KMS-11 (cell line): ENCODE measurements around the gene SHROOM2.

ENCODE experiments used
- H2AFZ ChIP-seq: fragments of 200-600 bp; sonication (generic); 2 replicates; pipeline ENCODE4 v1.6.1; 2016; ENCODE audit warnings: antibody characterized with exemption, mixed run types, low read depth
- H3K27ac ChIP-seq: fragments of 200-600 bp; sonication (generic); 2 replicates; pipeline ENCODE4 v1.6.1; 2016; ENCODE audit warnings: mild to moderate bottlenecking, mixed run types
- H3K27me3 ChIP-seq: fragments of 200-600 bp; sonication (generic); 2 replicates; pipeline ENCODE4 v1.6.1; 2017; ENCODE audit warnings: mild to moderate bottlenecking, low read depth, mixed run types, moderate library complexity; ENCODE audit not compliant: insufficient read depth
- H3K36me3 ChIP-seq: fragments of 200-600 bp; sonication (generic); 2 replicates; pipeline ENCODE4 v1.6.1; 2017; ENCODE audit warnings: mild to moderate bottlenecking, mixed run types; ENCODE audit not compliant: insufficient read depth
- H3K4me1 ChIP-seq: fragments of 200-600 bp; sonication (generic); 2 replicates; pipeline ENCODE4 v1.6.1; 2016; ENCODE audit warnings: mild to moderate bottlenecking, low read depth, mixed run types; ENCODE audit not compliant: poor library complexity, severe bottlenecking
- H3K4me2 ChIP-seq: fragments of 200-600 bp; sonication (generic); 2 replicates; pipeline ENCODE4 v1.7.0; 2016; ENCODE audit warnings: mild to moderate bottlenecking, mixed run types
- H3K4me3 ChIP-seq: fragments of 200-600 bp; sonication (generic); IDR thresholded peaks from 2 replicates; pipeline ENCODE4 v1.6.1; 2017; ENCODE audit warnings: low read depth, low read length, mixed read lengths; ENCODE audit not compliant: insufficient read depth
- H3K79me2 ChIP-seq: fragments of 200-600 bp; sonication (generic); 2 replicates; pipeline ENCODE4 v1.6.1; 2016; ENCODE audit warnings: low read depth, mixed run types; ENCODE audit not compliant: insufficient read depth
- H3K9ac ChIP-seq: fragments of 200-600 bp; sonication (generic); 2 replicates; pipeline ENCODE4 v1.6.1; 2016; ENCODE audit warnings: mild to moderate bottlenecking, mixed run types
- H4K20me1 ChIP-seq: fragments of 200-600 bp; sonication (generic); 2 replicates; pipeline ENCODE4 v1.6.1; 2016; ENCODE audit warnings: mild to moderate bottlenecking, mixed run types; ENCODE audit not compliant: insufficient read depth
- CTCF ChIP-seq: fragments of 200-600 bp; sonication (generic); conservative IDR thresholded peaks from 2 replicates; pipeline ENCODE4 v1.6.1; 2017; ENCODE audit warnings: low read depth, mild to moderate bottlenecking, antibody characterized with exemption, low read length, moderate library complexity, mixed read lengths

The SHROOM2 gene

GRCh38 chrX:9937761-9938160, 151.5 kb downstream of the SHROOM2 start:
- H3K9ac ChIP-seq: no peak overlapping the region
- H3K27ac ChIP-seq: no peak overlapping the region
- H4K20me1 ChIP-seq: no peaks in the 10 kb centered on the region
- no peaks in the 10 kb centered on the region for H3K27me3 ChIP-seq
- no peaks in the 10 kb centered on the region for H3K79me2 ChIP-seq
- no peak overlapping the region for H2AFZ ChIP-seq
- H3K4me3 ChIP-seq: no peak overlapping the region
- TF ChIP-seq CTCF: no peak
- no peak overlapping the region for H3K4me2 ChIP-seq
- peaks cover 45% of the 10 kb centered on the region for H3K4me1 ChIP-seq
- no peaks in the 10 kb centered on the region for H3K36me3 ChIP-seq

- no peak overlapping the region for H3K27ac ChIP-seq
- no peaks in the 10 kb centered on the region for H3K79me2 ChIP-seq
- no peak overlapping the region for H3K9ac ChIP-seq
- no peaks in the 10 kb centered on the region for H4K20me1 ChIP-seq
- no peak overlapping the region for H2AFZ ChIP-seq
- H3K27me3 ChIP-seq: no peaks in the 10 kb centered on the region
- H3K36me3 ChIP-seq: no peaks in the 10 kb centered on the region
- no peak overlapping the region for H3K4me3 ChIP-seq
- H3K4me1 ChIP-seq: peaks cover 50% of the 10 kb centered on the region
- no peak overlapping the region for H3K4me2 ChIP-seq
- no peak for TF ChIP-seq CTCF
These were observed 152.3 kb downstream of the SHROOM2 start for GRCh38 chrX:9938516-9938915.

- H3K4me2 ChIP-seq: no peak overlapping the region
- peaks cover 58% of the 10 kb centered on the region for H3K4me1 ChIP-seq
- H3K27ac ChIP-seq: no peak overlapping the region
- no peak for TF ChIP-seq CTCF
- no peak overlapping the region for H3K9ac ChIP-seq
- H3K36me3 ChIP-seq: no peaks in the 10 kb centered on the region
- no peaks in the 10 kb centered on the region for H3K27me3 ChIP-seq
- H3K79me2 ChIP-seq: no peaks in the 10 kb centered on the region
- no peak overlapping the region for H2AFZ ChIP-seq
- H3K4me3 ChIP-seq: no peak overlapping the region
- H4K20me1 ChIP-seq: no peaks in the 10 kb centered on the region
These were observed 154.2 kb downstream of the SHROOM2 start for GRCh38 chrX:9940421-9940820.

GRCh38 chrX:9942086-9942485, 155.9 kb downstream of the SHROOM2 start:
- Histone ChIP-seq H3K9ac (peak overlapping the region; percentile 22; the same call in 1 of the 2 replicates), H2AFZ (no peak overlapping the region), H3K27ac (peak overlapping the region; percentile 76), H3K36me3 (no peaks in the 10 kb centered on the region), H3K79me2 (no peaks in the 10 kb centered on the region), H3K4me3 (no peak overlapping the region), H3K27me3 (no peaks in the 10 kb centered on the region), H3K4me1 (peaks cover 58% of the 10 kb centered on the region), H3K4me2 (peak overlapping the region; percentile 73), H4K20me1 (no peaks in the 10 kb centered on the region)
- no peak for TF ChIP-seq CTCF
